Brain microvascular endothelial cell (primary cell): ENCODE measurements around the gene JPH4.
A peak's percentile ranks its signal among the peaks of the same experiment; 100 is the strongest.

Source experiments
- DNase-seq: peaks from one replicate; pipeline ENCODE4 v3.0.0-alpha.2; 2020
- H3K27ac ChIP-seq: fragments of 250-450 bp; sonication (Bioruptor Pico); 2 replicates; pipeline ENCODE4 v1.5.1; 2020; ENCODE audit warnings: mild to moderate bottlenecking, moderate library complexity
- H3K27me3 ChIP-seq: fragments of 250-450 bp; sonication (Bioruptor Pico); replicated peaks from 2 replicates; pipeline ENCODE4 v1.5.1; 2020; ENCODE audit warnings: mild to moderate bottlenecking
- H3K36me3 ChIP-seq: fragments of 250-450 bp; sonication (Bioruptor Pico); replicated peaks from 2 replicates; pipeline ENCODE4 v1.5.1; 2020; ENCODE audit warnings: mild to moderate bottlenecking
- H3K4me3 ChIP-seq: 2 replicates; pipeline ENCODE4 v1.5.1; 2011; ENCODE audit warnings: low read depth, mild to moderate bottlenecking, control low read depth, low read length, moderate library complexity
- CTCF ChIP-seq: IDR thresholded peaks from 2 replicates; pipeline ENCODE4 v1.5.1; 2011; ENCODE audit warnings: low read depth, mild to moderate bottlenecking, moderate library complexity, low read length, control low read depth, inconsistent platforms; ENCODE audit errors: missing control alignments
- in situ Hi-C: cut with HindIII; loops from 2 replicates; pipeline ENCODE4 v1.10.0; 2017; ENCODE audit warnings: low sequenced_read_pairs, low pct_ligation_motif_present

The JPH4 gene

GRCh38 chr14:23550131-23550811 is 28.3 kb downstream of the JPH4 start:
- no peak for TF ChIP-seq CTCF
- in situ Hi-C loops: no loop called here
- no peak overlapping the region for H3K27ac ChIP-seq
- H3K36me3 ChIP-seq: no peaks in the 10 kb centered on the region
- H3K27me3 ChIP-seq: no peaks in the 10 kb centered on the region
- no peak for DNase-seq
- peak overlapping the region; percentile 55 for H3K4me3 ChIP-seq

DNA sequence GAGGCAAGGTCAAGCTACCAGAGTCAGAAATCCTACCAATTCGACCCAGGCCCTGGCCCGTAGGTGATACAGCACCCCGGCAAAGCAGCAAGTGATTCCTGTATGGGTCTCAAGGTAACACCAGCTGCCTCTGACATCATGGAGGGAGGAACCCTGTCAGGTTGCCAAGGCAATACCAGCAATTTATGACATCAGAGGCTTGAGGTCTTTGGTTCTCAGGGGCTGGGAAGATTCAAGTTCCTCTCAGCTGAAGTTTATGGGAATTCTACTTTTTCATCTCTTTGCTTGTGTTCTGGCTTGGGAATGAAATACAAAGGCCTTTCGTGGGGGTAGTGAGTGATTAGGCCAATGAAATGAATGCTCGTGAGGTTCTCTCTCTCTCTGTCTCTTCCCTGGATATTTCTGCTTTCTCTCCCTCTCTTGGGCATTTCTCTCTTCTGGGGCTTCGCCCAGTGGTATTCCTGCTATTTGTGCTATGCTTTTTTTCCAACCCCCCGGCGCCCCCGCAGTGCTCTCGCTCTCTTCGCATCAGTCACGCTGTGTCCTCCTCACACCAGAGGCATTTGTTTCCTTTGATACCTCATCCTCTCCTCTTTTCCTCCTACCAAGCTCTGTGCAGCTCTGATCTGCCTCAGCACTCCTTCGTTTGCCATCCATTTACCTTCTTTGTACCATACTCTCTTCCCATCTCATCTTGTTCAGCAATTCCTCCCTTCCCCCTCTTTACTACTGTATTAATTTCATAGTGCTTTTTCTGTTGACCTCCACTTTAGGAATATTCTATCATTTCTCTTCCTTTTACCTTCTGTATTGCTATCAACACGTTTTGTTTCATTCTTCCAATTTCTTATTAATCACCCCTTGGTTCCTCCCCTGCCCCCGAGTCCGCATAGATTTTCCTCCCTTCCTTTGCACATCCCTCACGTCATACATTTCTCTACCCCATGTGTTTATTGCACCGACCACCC is 30.0 kb downstream of the JPH4 start:
- no peak for TF ChIP-seq CTCF
- Histone ChIP-seq H3K27me3 (no peaks in the 10 kb centered on the region), H3K36me3 (no peaks in the 10 kb centered on the region), H3K4me3 (no peak overlapping the region), H3K27ac (peak overlapping the region; percentile 76)
- peak; percentile 64 for DNase-seq
- in situ Hi-C loops: no loop called here

DNA sequence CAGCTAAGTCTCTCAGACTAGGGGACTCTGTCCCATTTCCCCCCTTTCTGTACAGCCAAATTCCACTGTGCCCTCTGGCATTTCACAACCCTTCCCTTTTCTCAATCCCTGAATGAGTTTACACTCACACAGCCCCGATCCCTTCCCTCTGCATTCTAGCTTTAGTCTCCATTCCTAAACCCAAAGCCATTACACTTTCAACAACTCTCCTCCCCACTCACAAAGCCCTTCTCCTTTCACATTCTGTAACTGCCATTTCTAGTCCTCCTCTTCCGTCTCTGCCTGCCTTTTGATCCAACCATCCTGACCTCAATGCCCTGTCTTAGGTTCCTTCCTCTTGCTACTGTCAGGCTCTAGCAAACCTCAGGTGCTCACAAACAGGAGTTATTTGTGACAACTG is 30.7 kb downstream of the JPH4 start:
- Histone ChIP-seq H3K36me3 (no peaks in the 10 kb centered on the region), H3K4me3 (no peak overlapping the region)
- in situ Hi-C loops: no loop called here

DNA sequence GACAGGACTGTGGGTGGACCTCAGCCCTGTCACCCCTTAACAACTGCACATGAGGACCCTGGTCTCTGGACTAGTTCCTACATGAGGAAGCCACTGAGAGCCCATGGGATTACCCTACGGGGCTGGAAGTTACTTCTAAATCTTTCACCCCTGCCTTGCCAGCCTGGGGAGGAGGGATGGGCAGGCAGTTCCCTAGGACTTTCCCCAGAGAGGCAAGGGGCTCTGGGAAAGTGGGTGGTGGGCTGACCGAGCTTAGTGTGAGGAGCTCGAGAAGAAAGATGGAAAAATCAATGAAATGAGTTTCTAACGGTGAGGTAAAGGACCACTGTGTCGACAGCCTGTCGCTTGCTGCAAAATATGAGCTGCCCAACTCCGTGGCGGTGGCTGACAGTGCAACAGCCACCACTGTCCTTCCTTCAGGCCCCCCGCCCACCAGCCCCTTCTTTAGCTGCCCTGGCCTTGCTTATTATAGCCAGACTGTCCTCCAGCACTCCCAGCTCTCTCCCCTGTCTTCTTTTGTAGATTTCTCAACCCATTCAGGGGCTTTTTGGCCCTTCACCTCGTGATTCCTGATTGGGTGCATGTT is 32.0 kb downstream of the JPH4 start:
- H3K36me3 ChIP-seq: no peaks in the 10 kb centered on the region
- no peak for TF ChIP-seq CTCF
- DNase-seq: no peak
- no peak overlapping the region for H3K27ac ChIP-seq
- no peaks in the 10 kb centered on the region for H3K27me3 ChIP-seq
- H3K4me3 ChIP-seq: no peak overlapping the region
- in situ Hi-C loops: no loop called here

More for the DNA sequence above, 30.7 kb downstream of the JPH4 start:
- H3K27me3 ChIP-seq: no peaks in the 10 kb centered on the region
- H3K27ac ChIP-seq: peak overlapping the region; percentile 76
- no peak for TF ChIP-seq CTCF
- DNase-seq: no peak

- no peak for DNase-seq
- in situ Hi-C loops: no loop called here
- no peak for TF ChIP-seq CTCF
- H3K27me3 ChIP-seq: no peaks in the 10 kb centered on the region
- no peaks in the 10 kb centered on the region for H3K36me3 ChIP-seq
- H3K4me3 ChIP-seq: no peak overlapping the region
- H3K27ac ChIP-seq: no peak overlapping the region
Observed at GRCh38 chr14:23545740-23546365, 32.7 kb downstream of the JPH4 start.
